ENCODE results near the gene RFX1. TPM values are rescaled to one million over a fixed set of nuclear protein-coding genes. Genes with fewer than 3 reads are reported as not detected.

RFX1 gene
- total and polyA plus RNA-seq, 8 donors = 5.5 to 55.6 (median 7.6) TPM

GRCh38 chr19:13965377-13965896 lies 40.7 kb downstream of the RFX1 start:
- Histone ChIP-seq H3K4me3 (no peak overlapping the region), H3K27ac (no peak overlapping the region), H3K27me3 (no peaks in the 10 kb centered on the region), H3K36me3 (peaks cover 0 to 61% (median 24%) of the 10 kb centered on the region in 3 donors), H3K4me1 (no peaks in the 10 kb centered on the region), H3K9me3 (no peaks in the 10 kb centered on the region)
- FAIRE-seq (no peak), DNase-seq (peak in 1 of 6 donors; percentile 59), ATAC-seq (no peak)
- 92 to 93% methylated on average over 24 of the region's 24 CpGs for WGBS, 2 donors
- intact Hi-C loops (cut with DNase I) = no loop called here
- TF ChIP-seq CTCF (IDR thresholded peaks at IDR 0.05) = no peak

- intact Hi-C loops (cut with DNase I) = no loop called here
- Histone ChIP-seq H3K4me3 (no peak overlapping the region), H3K36me3 (peaks cover 0 to 62% (median 24%) of the 10 kb centered on the region in 3 donors), H3K27me3 (no peaks in the 10 kb centered on the region), H3K9me3 (no peaks in the 10 kb centered on the region), H3K27ac (no peak overlapping the region), H3K4me1 (no peaks in the 10 kb centered on the region)
- ATAC-seq (no peak), DNase-seq (no peak), FAIRE-seq (no peak)
- WGBS, 2 donors = 87 to 89% methylated on average over 5 of the region's 5 CpGs
- TF ChIP-seq CTCF (IDR thresholded peaks at IDR 0.05) = no peak
Observed at GRCh38 chr19:13964776-13965175, 41.3 kb downstream of the RFX1 start.

GRCh38 chr19:13963603-13964105 lies 42.5 kb downstream of the RFX1 start:
- peaks cover 0 to 61% (median 23%) of the 10 kb centered on the region in 3 donors for H3K36me3 ChIP-seq
- FAIRE-seq = no peak
- H3K4me3 ChIP-seq = no peak overlapping the region
- H3K4me1 ChIP-seq = no peaks in the 10 kb centered on the region
- no peaks in the 10 kb centered on the region for H3K27me3 ChIP-seq
- no peak for TF ChIP-seq CTCF (IDR thresholded peaks at IDR 0.05)
- peak in 1 of 6 donors; percentile 68 for DNase-seq
- H3K9me3 ChIP-seq = no peaks in the 10 kb centered on the region
- no peak for ATAC-seq
- intact Hi-C loops (cut with DNase I) = no loop called here
- WGBS, 2 donors = 93 to 94% methylated on average over 45 to 48 of the region's 48 CpGs
- H3K27ac ChIP-seq = no peak overlapping the region

GRCh38 chr19:13962699-13963602 lies 43.2 kb downstream of the RFX1 start:
- DNase-seq (peak in 1 of 6 donors; percentile 74), FAIRE-seq (no peak), ATAC-seq (peak in 1 of 4 donors; percentile 6)
- peaks cover 0 to 54% (median 18%) of the 10 kb centered on the region in 3 donors for H3K36me3 ChIP-seq
- no peaks in the 10 kb centered on the region for H3K4me1 ChIP-seq
- H3K27me3 ChIP-seq = no peaks in the 10 kb centered on the region
- intact Hi-C loops (cut with DNase I) = no loop called here
- no peaks in the 10 kb centered on the region for H3K9me3 ChIP-seq
- H3K4me3 ChIP-seq = no peak overlapping the region
- 86% methylated on average over 81 to 89 of the region's 89 CpGs for WGBS, 2 donors
- no peak for TF ChIP-seq CTCF (IDR thresholded peaks at IDR 0.05)
- no peak overlapping the region for H3K27ac ChIP-seq
